Endothelial cell of umbilical vein (primary cell): ENCODE measurements around the gene TROAP. TPM values are rescaled to one million over a fixed set of nuclear protein-coding genes. Genes with fewer than 3 reads are reported as not detected.
"Not testable (repeated sequence)": the region's sequence is repeated elsewhere in the genome, so short reads cannot be mapped to it uniquely, and the experiment has no call there.

Source experiments
- BruUV-seq: library from RNA; stranded (reverse); fragments of 400-500 nt; replicated peaks from 2 replicates; lab custom pipeline; 2021; lab: Mats Ljungman, UMichigan
- CTCF ChIA-PET: fragments of 300-600, 350-600 bp; sonication (Branson Sonifier 250); formaldehyde crosslinking; loops from one replicate; lab custom pipeline; 2021; ENCODE audit warnings: antibody characterized with exemption, inconsistent platforms; lab: Charles Lee
- POLR2A ChIA-PET: fragments of 300-600, 350-600 bp; sonication (Branson Sonifier 250); formaldehyde crosslinking; loops from one replicate; lab custom pipeline; 2021; ENCODE audit warnings: antibody characterized with exemption, inconsistent platforms; lab: Charles Lee
- DNase-seq: peaks from one replicate; pipeline ENCODE4 v3.0.0-alpha.2; 2011; ENCODE audit warnings: low read depth, low spot score
- FAIRE-seq: peaks from 2 replicates; lab custom pipeline; 2011; peaks lifted over from hg19 to GRCh38; lab: Jason Lieb, UNC
- H2AFZ ChIP-seq: 2 replicates; pipeline ENCODE4 v1.6.0; 2012; ENCODE audit warnings: low read depth, low read length, control low read depth, inconsistent platforms
- H3K27ac ChIP-seq: 2 replicates; pipeline ENCODE4 v1.5.1; 2011; ENCODE audit warnings: low read depth, mild to moderate bottlenecking, control low read depth, low read length, moderate library complexity; ENCODE audit not compliant: insufficient read depth
- H3K27me3 ChIP-seq, 2 experiments: 2 replicates each; pipeline versions ENCODE4 v1.6.0 to v1.6.1; 2011; ENCODE audit warnings: low read length in 2 of 2, mixed read lengths in 1 of 2; ENCODE audit not compliant: control insufficient read depth in 2 of 2, insufficient read depth in 2 of 2
- H3K36me3 ChIP-seq, 2 experiments: 2 replicates in 1 of 2; 3 replicates in 1 of 2; pipeline ENCODE4 v1.5.1; 2011; ENCODE audit warnings: low read length in 2 of 2, mild to moderate bottlenecking in 1 of 2, moderate library complexity in 1 of 2; ENCODE audit not compliant: control insufficient read depth in 2 of 2, insufficient read depth in 2 of 2; ENCODE audit errors: extremely low read depth in 1 of 2
- H3K4me1 ChIP-seq: 3 replicates; pipeline ENCODE4 v1.5.1; 2011; ENCODE audit warnings: mild to moderate bottlenecking, low read length; ENCODE audit not compliant: control insufficient read depth, insufficient read depth; ENCODE audit errors: extremely low read depth
- H3K4me2 ChIP-seq: 2 replicates; pipeline ENCODE4 v1.6.1; 2011; ENCODE audit warnings: low read length, control low read depth, mixed read lengths; ENCODE audit not compliant: insufficient read depth
- H3K4me3 ChIP-seq, 3 experiments: fragments of 200-600 bp in 1 of 3; sonication (generic), shearing (Covaris generic) in 1 of 3; replicated peaks in 1 of 3; 2 replicates each; pipeline ENCODE4 v1.5.1; 2011 to 2016; ENCODE audit warnings: control low read depth in 3 of 3, low read length in 3 of 3, mild to moderate bottlenecking in 2 of 3, inconsistent platforms in 1 of 3, low read depth in 1 of 3, moderate library complexity in 1 of 3; ENCODE audit not compliant: insufficient read depth in 1 of 3
- H3K79me2 ChIP-seq: 2 replicates; pipeline ENCODE4 v1.6.0; 2012; ENCODE audit warnings: low read length, inconsistent platforms; ENCODE audit not compliant: control insufficient read depth, insufficient read depth
- H3K9ac ChIP-seq: replicated peaks from 2 replicates; pipeline ENCODE3; 2011; ENCODE audit warnings: low read length, control low read depth; ENCODE audit not compliant: insufficient read depth; ENCODE audit errors: extremely low read depth
- H3K9me1 ChIP-seq: replicated peaks from 3 replicates; pipeline ENCODE4 v1.6.0; 2011; ENCODE audit warnings: mild to moderate bottlenecking, low read length; ENCODE audit not compliant: control insufficient read depth, insufficient read depth; ENCODE audit errors: extremely low read depth
- H3K9me3 ChIP-seq: replicated peaks from 2 replicates; pipeline ENCODE4 v1.5.1; 2012; ENCODE audit warnings: low read length, inconsistent platforms; ENCODE audit not compliant: control insufficient read depth, insufficient read depth
- H4K20me1 ChIP-seq: replicated peaks from 2 replicates; pipeline ENCODE3; 2011; ENCODE audit warnings: mild to moderate bottlenecking, low read length; ENCODE audit not compliant: control insufficient read depth, insufficient read depth; ENCODE audit errors: extremely low read depth
- dilution Hi-C: fragments of 300-500 bp; cut with MboI; formaldehyde crosslinking; loops from one replicate; pipeline ENCODE4 v1.15.0; 2019; ENCODE audit warnings: low sequenced_read_pairs; ENCODE audit not compliant: extremely low pct_ligation_motif_present
- intact Hi-C: fragments of 100-400 bp; cut with micrococcal nuclease; formaldehyde crosslinking; loops from one replicate; pipeline ENCODE4 v1.10.0; 2022
- polyA plus RNA-seq, 4 experiments: library from polyadenylated mRNA; depleted of rRNA in 3 of 4; stranded (reverse) in 3 of 4; unstranded in 1 of 4; fragments of >200 nt; gene quantifications; 2 replicates each; pipeline versions ENCODE4 v1.2.1 to v1.2.3, GENCODE V29; 2011 to 2012; ENCODE audit warnings: missing spikeins in 1 of 4
- total RNA-seq: library from RNA; stranded (reverse); gene quantifications from 2 replicates; pipeline ENCODE4 v1.2.3, GENCODE V29; 2021
- TF ChIP-seq, protein P1 (sequence below), 2 donors: IDR thresholded peaks; 1 replicate in 1 of 2; 2 replicates in 1 of 2; pipeline ENCODE4 v1.5.1; 2011; ENCODE audit warnings: low read length in 2 of 2, mild to moderate bottlenecking in 2 of 2, moderate library complexity in 2 of 2, control low read depth in 1 of 2, inconsistent platforms in 1 of 2, low read depth in 1 of 2; ENCODE audit not compliant: insufficient read depth in 1 of 2; ENCODE audit errors: extremely low read depth in 1 of 2

The TROAP gene
- total and polyA plus RNA-seq, 2 donors (not counting 3 experiments of a cell fraction or from before 2014, with no cell fraction given) = 31.7 to 68.6 TPM

DNA sequence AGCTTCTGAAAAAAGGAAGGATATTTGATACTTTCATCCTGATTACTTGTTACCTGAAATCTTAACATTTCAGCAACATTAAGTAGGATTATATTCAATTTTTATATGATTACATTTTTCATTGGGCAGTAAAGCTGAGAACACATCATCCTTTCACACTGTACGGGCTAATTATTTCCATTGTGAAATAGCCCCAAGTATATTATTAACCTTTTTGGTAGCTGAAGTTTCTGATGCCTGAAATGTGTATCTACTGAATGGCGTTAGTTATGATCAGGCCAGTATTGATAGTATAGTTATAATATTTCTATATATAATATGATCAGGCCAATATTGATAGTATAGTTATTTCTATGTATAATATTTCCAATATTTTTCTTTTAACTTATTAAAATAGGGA, 54.3 kb downstream of the TROAP start:
- POLR2A ChIA-PET = interaction anchor here (0.8 kb wide), 1 partner anchor 20 kb away, joined by 3 read pairs; no protein-coding TSS in a partner anchor
- Histone ChIP-seq H3K4me3 (no peak overlapping the region), H3K36me3 (no peaks in the 10 kb centered on the region), H3K4me2 (no peak overlapping the region), H3K4me1 (peaks cover 4% of the 10 kb centered on the region), H3K27ac (no peak overlapping the region), H3K9me3 (no peaks in the 10 kb centered on the region), H3K9me1 (no peaks in the 10 kb centered on the region), H3K79me2 (peaks cover 95% of the 10 kb centered on the region), H3K27me3 (no peaks in the 10 kb centered on the region), H2AFZ (no peak overlapping the region), H4K20me1 (peaks cover 5% of the 10 kb centered on the region), H3K9ac (no peak overlapping the region)
- CTCF ChIA-PET = interaction anchor here (0.7 to 6.6 kb wide), 6 partner anchors 10 to 139 kb away, joined by 3 to 38 read pairs (median 4); partner anchors contain the start of gene SPATS2
- intact Hi-C loops = no loop called here
- BruUV-seq = no TSS peak
- dilution Hi-C loops = no loop called here
- no peak for FAIRE-seq
- DNase-seq = no peak
- TF ChIP-seq, protein P1, sequence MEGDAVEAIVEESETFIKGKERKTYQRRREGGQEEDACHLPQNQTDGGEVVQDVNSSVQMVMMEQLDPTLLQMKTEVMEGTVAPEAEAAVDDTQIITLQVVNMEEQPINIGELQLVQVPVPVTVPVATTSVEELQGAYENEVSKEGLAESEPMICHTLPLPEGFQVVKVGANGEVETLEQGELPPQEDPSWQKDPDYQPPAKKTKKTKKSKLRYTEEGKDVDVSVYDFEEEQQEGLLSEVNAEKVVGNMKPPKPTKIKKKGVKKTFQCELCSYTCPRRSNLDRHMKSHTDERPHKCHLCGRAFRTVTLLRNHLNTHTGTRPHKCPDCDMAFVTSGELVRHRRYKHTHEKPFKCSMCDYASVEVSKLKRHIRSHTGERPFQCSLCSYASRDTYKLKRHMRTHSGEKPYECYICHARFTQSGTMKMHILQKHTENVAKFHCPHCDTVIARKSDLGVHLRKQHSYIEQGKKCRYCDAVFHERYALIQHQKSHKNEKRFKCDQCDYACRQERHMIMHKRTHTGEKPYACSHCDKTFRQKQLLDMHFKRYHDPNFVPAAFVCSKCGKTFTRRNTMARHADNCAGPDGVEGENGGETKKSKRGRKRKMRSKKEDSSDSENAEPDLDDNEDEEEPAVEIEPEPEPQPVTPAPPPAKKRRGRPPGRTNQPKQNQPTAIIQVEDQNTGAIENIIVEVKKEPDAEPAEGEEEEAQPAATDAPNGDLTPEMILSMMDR (IDR thresholded peaks at IDR 0.05; ENCODE audit: extremely low read depth in 1 of 2, insufficient read depth in 1 of 2, low read depth in 1 of 2, low read length in 2 of 2) = no peak

DNA sequence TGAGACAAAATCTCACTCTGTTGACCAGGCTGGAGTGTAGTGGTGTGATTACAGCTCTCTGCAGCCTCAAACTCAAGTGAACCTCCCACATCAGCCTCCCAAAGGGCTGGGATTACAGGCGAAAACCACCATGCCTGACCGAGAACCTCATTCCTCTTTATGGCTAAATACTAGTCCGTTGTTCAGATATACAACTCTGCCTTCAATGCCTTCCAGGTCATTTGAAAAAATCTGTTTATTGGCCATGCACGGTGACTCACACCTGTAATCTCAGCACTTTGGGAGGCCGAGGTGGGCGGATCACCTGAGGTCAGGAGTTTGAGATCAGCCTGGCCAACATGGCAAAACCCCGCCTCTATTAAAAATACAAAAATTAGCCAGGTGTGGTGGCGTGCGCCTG, 57.1 kb downstream of the TROAP start:
- H3K4me1 ChIP-seq, H4K20me1 ChIP-seq, H3K27me3 ChIP-seq, H3K27ac ChIP-seq, intact Hi-C loops, dilution Hi-C loops, DNase-seq, H3K9ac ChIP-seq, POLR2A ChIA-PET, H3K9me3 ChIP-seq, FAIRE-seq, H3K9me1 ChIP-seq, H2AFZ ChIP-seq, H3K4me3 ChIP-seq, H3K4me2 ChIP-seq, H3K36me3 ChIP-seq, BruUV-seq: not testable (repeated sequence)
- CTCF ChIA-PET = interaction anchor here (1.0 to 2.0 kb wide), 3 partner anchors 21 to 81 kb away, joined by 3 to 8 read pairs (median 4); no protein-coding TSS in a partner anchor
- H3K79me2 ChIP-seq = peaks cover 94% of the 10 kb centered on the region

Other genes with a start within 250 kb of the TROAP start
- gene DHH, start 228.5 kb upstream of the TROAP start, total RNA-seq = 3.3 and 3.9 TPM in 2 replicates
- 2.9 and 4.2 TPM in 2 replicates for gene DHH, start 228.5 kb upstream of the TROAP start, polyA plus RNA-seq
- 92.8 and 106 TPM in 2 replicates for gene LMBR1L, start 212.4 kb upstream of the TROAP start, total RNA-seq
- gene LMBR1L, start 212.4 kb upstream of the TROAP start, polyA plus RNA-seq = 78.3 and 99.1 TPM in 2 replicates
- 2,228 and 2,245 TPM in 2 replicates for gene TUBA1B, start 191.9 kb upstream of the TROAP start, total RNA-seq
- gene TUBA1B, start 191.9 kb upstream of the TROAP start, polyA plus RNA-seq = 5,362 and 5,535 TPM in 2 replicates
- gene TUBA1A, start 134.2 kb upstream of the TROAP start, total RNA-seq = 701 and 740 TPM in 2 replicates
- 2,429 and 3,046 TPM in 2 replicates for gene TUBA1A, start 134.2 kb upstream of the TROAP start, polyA plus RNA-seq
- gene TUBA1C, start 58.2 kb upstream of the TROAP start, total RNA-seq = 515 and 523 TPM in 2 replicates
- 2,063 and 2,352 TPM in 2 replicates for gene TUBA1C, start 58.2 kb upstream of the TROAP start, polyA plus RNA-seq
- not detected in 2 replicates for gene PRPH, start 28.1 kb upstream of the TROAP start, total RNA-seq
- gene PRPH, start 28.1 kb upstream of the TROAP start, polyA plus RNA-seq = not detected in 2 replicates
- not detected in 2 replicates for gene C1QL4, start 13.9 kb downstream of the TROAP start, total RNA-seq
- gene C1QL4, start 13.9 kb downstream of the TROAP start, polyA plus RNA-seq = not detected in 2 replicates
- 1.1 and 1.3 TPM in 2 replicates for gene DNAJC22, start 23.6 kb downstream of the TROAP start, total RNA-seq
- 1.4 TPM in 2 replicates for gene DNAJC22, start 23.6 kb downstream of the TROAP start, polyA plus RNA-seq
- 58.8 and 66.5 TPM in 2 replicates for gene SPATS2, start 44.2 kb downstream of the TROAP start, total RNA-seq
- gene SPATS2, start 44.2 kb downstream of the TROAP start, polyA plus RNA-seq = 32.6 and 55.8 TPM in 2 replicates
- 0.13 and 0.18 TPM in 2 replicates for gene KCNH3, start 215.8 kb downstream of the TROAP start, total RNA-seq
- gene KCNH3, start 215.8 kb downstream of the TROAP start, polyA plus RNA-seq = 0.13 and 0.14 TPM in 2 replicates
- gene MCRS1, start 244.9 kb downstream of the TROAP start, total RNA-seq = 71.1 and 78.5 TPM in 2 replicates
- 99.3 and 110 TPM in 2 replicates for gene MCRS1, start 244.9 kb downstream of the TROAP start, polyA plus RNA-seq